HG03469 (cell line): ENCODE data around the gene CTSO.
A peak's percentile ranks its signal among the peaks of the same experiment; 100 is the strongest.
"Not testable (repeated sequence)": the region's sequence is repeated elsewhere in the genome, so short reads cannot be mapped to it uniquely, and the experiment has no call there.

Experiments
- ATAC-seq: cut with Tn5 transposase; IDR thresholded peaks from one replicate; pipeline ENCODE4 v1.9.1; 2021; ENCODE audit warnings: mild to moderate bottlenecking, moderate library complexity, moderate number of reproducible peaks; ENCODE audit not compliant: unreplicated experiment

CTSO gene

DNA sequence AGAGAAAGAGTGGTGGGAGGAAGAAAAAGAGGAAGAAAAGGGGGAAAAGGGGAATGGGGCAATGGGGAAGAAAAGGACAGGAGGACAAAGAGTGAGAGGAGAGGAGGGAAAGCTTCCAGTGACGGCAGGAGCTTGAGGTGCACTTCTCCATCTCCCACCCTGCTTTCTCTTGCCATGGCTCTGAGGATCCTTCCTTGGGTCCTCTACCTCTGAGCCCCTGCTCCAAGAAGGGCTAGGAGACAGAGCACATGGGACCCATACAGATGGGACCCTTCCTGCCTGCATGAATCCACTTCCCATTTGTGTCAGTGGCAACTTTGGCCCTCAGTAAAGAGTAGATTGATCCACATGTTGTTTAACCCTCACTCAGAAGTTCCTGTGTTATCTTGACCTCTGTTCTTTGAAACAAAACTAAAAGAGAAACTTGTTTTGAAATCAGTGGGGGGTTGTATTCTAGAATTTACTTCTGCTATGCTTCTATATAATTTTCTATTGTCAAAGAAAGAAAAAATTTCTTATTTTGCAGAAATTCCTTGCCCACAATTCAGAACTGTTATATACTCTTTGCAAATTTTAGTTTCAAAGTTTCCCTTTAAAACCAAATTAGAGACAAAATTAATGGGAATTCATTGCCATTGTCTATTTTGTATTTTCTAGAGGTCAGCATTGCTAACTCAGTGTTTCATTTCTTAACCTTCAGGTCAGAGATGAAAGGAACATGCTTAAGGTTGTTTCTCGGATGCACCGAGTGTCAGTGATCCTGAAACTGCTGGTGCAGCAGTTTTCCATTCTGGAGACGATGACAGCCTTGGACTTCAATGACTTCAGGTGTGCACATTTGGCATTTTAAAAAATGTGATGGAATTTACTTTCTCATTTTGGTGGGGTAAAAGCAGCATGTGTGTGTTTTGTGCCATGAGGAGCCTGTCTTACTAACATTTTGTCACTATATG, 45.2 kb downstream of the CTSO start:
- no peak for ATAC-seq

DNA sequence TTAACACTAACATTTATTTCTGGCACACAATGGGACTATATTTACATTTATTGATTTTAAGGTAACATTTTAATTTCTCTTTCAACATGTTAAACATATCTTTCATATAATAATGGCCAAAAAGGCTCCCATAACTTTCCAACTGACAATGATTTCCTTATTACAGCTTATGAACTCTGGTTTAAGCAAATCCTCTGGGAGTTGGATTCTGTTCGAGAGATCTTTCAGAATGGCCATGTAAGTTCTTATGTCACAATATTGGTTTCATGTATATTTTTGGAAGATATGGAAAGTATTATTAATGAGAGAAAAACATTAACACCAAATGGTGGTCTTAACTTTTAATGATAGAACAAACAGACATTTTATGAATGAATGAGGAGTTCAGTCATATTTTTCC, 46.1 kb downstream of the CTSO start:
- no peak for ATAC-seq

DNA sequence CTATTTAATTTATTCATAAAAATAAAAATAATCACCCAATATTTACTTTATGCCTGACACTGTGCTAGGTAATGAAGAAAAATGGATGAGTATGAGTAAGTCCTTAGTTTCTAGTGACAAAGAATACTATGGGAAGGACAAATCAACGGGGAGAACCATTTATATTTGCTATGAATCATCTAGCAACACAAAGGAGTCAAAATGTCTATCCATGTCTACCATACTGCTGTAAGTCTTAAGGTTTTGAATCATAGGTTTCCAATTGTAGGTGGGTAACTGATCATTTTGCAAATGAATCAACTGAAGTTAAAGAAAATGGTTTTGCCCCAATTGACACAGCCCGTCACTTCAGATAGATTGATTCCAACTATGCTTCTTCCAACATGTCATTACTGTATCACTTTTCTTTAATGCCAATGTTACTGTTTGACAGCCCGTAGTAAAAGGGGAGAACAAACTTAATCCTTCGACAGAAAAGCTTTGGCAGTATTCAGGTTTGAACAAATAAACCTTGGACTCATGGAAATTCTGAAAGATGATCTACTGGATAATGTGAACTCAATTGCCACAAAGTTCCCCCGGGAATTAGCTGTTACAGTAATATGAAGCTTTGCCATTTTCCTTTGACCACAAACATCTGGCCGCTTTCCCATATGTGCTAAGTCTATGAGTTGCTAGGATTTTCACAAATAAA, 47.0 kb downstream of the CTSO start:
- ATAC-seq: no peak

DNA sequence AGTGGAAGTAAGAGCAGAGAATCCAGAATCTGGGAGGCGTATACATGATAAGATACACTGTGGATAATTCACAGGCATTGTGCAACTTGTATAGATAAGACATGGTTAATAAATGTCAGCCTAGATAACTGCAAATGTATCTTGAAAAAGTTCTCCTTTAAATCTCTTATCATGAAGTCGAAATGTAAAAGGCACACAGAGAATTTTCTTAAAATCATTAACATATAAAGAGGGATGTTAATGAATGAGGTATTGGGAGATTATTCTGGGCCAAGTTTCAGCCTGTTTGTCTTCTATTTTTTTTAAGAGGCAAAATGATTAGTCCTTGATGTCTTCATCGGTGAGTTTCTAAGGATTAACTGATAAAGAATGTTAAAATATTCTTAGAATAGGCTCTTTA, 49.3 kb downstream of the CTSO start:
- no peak for ATAC-seq

DNA sequence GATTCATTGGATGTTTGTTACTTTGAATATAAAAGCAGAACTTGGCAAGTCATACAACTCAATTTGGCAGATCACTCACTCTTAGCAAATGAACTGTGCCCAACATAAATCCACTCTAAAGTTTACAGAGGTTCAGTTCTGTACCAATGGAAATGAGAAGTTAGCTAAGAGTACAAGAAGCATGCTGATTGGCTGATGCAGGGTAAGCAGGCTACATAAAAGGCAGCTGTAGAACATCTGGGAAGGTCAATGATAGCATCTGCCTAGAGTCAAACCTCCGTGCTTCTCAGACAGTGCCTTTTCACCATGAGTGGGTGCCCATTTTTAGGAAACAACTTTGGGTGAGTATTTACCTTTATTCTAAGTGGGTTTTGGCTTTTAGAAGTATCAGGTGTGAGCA, 50.2 kb downstream of the CTSO start, which contains the start of gene TDO2:
Gene TDO2 (plus strand): TSS at position 244 of the 400 bp plus-strand sequence. CDS start 63 bp downstream, at position 307.
- ATAC-seq: no peak

DNA sequence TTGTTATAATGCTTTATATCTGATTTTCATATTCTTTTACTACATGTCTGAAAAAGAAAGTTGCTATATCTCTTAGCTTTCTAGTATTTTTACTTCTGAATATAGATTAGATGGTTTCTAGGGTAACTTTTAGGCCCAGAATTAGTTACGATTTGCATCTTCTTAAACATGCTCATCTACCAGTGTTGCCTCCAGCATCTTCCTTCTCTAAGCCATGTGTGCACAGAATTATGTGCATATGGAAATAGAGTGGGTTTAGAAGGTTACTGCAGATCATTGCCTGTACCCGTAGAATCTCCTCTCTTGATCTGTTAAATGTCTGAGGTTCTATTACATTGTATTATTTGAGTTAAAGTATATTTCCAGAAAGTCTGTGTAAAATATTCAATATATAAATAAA, 52.7 kb downstream of the CTSO start:
- no peak for ATAC-seq

DNA sequence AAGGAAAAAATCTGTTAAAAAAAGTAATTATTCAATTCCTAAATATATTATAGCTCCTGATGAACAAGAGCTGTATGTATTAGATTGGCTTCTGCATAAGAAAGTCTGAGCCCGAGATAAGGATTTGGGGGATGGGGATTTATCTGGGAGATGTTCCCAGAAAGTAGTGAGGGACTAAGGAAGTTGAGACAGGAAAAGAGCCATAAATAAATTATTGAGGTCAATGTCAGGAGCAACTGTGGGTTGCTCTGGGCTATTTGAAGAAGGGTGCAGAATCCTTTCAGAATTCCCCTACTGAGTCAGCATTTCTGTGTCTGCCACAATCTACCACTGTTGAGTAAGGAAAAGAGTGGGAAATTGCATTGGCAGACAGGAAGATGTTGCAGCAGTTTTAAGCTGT, 53.3 kb downstream of the CTSO start:
- no peak for ATAC-seq

DNA sequence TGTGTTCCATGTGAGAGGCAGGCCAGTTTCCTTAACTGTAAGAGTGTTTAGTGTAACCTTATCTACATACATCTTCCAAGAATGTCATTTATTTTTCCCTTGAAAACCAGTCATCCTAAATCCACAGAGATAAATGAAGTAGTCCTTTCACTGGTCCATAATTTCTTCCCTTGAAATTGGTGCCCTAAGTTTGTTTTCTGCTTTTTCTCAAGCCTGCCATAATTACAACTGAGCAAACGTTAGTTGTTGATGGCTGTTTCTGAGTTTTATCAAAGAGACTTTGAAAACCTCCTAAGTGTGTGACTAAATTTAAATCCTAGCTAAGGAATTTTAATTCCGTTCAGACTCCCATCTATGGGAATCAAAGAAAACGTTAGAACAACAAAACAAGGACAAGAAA, 53.8 kb downstream of the CTSO start:
- ATAC-seq: no peak

DNA sequence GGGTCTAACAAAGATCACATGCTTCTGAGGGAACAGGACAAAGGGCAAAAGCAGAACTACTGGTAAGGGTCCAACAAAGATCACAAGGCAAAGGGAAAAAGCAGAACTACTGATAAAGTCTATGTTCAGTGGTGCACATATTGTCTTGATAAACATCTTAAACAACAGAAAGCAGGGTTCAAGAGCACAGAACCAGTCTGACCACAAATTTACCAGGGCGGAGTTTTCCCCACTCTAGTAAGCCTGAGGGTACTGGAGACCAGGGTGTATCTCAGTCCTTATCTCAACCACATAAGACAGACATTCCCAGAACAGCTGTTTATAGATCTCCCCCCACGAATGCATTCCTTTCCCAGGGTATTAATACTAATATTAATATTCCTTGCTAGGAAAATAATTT, 55.3 kb downstream of the CTSO start:
- ATAC-seq: not testable (repeated sequence)

DNA sequence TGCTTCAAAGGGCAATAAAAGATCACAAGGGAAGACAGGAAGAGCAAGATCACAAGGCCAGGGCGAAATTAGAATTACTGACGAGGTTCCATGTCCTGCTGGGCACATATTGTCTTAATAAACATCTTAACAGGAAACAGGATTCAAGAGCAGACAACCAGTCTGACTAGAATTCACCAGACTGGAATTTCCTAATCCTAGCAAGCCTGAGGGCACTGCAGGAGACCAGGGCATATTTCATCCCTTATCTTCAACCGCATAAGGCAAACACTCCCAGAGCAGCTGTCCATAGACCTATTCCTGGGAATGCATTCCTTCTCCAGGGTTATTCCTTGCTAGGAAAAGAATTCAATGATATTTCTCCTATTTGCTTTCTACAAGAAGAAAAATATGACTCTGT, 62.6 kb downstream of the CTSO start:
- ATAC-seq: no peak

DNA sequence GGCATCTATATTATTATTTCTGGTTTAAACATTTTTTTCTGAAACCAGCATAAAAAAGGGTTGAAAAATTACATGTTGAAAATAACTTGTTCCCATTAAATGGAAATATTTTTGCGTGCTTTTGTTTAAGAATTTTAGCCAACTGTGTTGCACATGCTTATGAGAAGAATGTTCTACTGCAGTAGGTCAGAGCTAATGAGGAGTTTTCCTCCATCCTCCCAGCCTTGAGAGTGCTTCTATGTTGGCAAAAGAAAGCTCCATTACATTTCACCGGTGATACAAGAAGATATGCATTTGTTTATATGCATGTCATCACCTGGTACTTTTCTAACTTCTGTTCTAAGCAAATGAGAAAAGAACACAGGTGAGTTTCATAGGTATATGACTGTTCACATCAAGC, 63.7 kb downstream of the CTSO start:
- ATAC-seq: no peak

DNA sequence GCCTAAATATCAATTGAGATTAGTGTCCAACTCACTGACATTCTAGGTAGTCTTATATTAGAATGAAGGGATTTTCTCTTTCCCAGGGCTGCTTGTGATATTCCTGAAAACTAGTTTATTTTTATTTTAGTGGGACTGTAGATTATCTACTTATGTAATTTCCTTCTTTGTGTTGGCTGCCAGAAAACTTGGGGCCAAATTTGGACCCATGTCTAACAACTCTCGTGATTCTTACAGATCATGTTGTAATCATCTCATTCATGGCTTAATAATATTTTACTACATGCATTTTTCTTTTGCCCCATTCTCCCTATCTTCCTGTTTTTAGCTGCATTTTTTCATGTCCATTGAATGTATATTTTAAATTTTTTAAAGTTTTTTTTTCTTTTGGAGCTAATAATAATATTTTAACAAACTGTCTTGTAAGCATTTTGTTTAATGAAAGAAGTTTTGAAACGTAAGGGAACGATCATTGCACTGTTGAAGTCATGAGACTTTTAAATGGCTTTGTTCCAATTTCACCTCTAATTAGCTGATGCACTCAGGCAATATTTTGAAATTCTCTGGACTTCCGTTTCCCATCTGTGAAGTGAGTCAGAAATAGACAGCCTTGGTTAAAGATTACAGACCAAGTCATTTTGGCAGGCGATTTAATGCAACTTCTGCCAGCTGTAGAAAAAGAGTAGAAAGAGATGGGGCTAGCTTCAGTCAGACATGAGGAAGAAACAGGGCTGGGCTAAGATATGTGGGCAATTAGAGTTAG, 64.5 kb downstream of the CTSO start:
- ATAC-seq: peak; percentile 89

DNA sequence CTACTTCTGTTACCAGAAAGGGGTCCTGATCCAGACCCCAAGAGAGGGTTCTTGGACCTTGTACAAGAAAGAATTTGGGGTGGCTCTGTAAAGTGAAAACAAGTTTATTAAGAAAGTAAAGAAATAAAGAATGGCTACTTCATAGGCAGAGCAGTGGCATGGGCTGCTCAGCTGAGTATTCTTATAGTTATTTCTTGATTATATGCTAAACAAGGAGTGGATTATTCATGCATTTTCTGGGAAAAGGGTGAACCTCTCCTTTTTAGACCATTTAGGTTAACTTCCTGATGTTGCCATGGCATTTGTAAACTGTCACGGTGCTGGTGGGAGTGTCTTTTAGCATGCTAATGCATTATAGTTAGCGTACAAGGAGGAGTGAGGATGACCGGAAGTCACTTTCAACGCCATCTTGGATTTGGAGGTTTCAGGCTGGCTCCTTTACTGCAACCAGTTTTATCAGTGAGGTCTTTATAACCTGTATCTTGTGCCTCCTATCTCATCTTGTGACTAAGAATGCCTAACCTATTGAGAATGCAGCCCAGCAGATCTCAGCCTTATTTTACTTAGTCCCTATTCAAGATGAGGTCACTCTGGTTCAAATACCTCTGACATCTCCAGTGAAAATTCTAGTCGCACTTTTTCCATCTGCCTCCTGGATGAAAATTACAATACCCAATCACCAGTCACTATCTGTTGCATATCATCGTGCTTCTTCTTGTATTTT, 65.7 kb downstream of the CTSO start:
- ATAC-seq: no peak

DNA sequence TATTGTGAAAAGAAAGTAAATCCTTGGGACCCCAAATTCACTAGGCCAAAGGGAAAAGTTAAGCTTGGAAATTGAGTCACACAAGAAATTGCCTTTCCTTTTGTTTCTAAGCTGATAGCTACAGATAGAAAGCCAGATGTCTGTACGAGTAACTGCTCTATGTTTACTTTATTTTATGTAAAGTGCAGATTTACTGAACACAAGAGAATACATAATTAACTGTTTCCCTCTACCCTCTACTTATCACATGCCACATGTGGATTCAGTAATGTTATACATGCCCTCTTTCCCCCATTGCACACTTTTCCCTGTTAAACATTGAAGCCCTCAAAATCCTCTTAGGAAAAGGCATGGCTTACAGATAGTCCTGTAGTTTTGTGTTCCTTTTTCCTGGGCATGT, 66.6 kb downstream of the CTSO start:
- no peak for ATAC-seq

DNA sequence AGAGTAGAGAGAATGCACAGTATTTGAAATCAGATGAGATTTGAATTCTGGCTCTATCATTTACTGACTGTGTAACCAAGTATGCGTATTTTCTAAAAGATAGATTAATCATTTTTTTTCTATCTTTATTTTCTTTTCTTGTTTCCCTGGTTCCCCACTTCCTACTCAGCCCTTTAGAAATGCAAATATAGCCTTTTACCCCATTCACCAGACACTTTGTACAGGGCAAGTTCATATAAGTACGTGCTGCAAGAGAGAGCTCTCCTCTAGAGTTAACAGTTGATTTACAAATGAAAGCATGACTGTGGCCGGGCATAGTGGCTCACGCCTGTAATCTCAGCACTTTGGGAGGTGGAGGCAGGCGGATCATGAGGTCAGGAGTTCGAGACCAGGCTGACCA, 68.0 kb downstream of the CTSO start:
- ATAC-seq: no peak

DNA sequence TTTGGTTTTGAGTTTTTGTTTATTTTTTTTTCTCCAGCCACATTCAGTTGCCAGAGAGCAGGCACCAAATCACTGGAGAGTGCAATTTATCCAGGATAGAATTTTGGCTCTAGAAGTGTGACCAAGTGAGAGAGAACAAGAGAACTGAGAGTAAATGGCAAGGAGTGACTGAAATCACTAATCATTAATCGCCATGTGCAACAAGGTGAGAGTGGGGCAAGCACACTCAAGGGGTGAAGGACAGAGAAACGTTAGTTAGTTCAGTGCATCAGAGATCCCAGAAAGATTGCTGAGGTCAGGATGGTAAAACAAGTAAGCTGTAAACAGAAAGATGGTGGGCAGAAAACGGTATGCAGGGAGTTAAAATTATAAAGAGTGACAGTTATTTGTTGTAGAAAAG, 69.8 kb downstream of the CTSO start:
- no peak for ATAC-seq

DNA sequence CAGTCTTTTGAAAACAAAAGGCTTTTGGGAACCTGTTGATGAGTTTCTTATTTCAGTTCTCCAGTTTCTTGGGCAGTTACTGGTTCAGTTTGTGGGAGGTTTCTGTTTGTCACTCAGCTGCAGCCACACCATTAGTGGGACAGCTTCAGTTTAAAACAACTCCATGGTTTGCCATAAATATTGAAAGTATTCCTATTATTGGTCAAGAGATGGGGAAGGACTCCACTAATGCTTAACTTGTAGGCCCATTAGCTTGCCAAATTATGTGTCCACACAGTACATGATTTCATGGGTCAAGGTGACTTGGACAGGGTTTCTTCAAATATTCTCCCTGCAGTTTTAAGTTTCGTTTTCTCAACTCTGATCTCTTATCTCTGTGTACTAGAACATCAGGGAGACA, 72.1 kb downstream of the CTSO start:
- ATAC-seq: no peak

DNA sequence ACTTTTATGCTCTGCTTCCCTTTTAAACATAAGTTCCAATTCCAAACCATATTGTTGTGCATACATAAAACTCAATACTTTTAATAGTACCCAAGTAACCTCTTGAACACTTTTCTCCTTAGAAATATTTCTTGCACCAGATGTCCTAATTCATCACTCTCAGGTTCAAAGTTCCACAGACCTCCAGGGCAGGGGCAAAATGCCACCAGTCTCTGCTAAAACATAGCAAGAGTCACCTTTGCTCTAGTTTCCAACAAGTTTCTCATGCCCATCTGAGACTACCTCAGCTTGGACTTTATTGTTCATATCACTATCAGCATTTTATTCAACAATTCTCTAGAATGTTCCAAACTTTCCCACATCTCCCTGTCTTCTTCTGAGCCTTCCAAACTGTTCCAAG, 73.9 kb downstream of the CTSO start:
- ATAC-seq: no peak

DNA sequence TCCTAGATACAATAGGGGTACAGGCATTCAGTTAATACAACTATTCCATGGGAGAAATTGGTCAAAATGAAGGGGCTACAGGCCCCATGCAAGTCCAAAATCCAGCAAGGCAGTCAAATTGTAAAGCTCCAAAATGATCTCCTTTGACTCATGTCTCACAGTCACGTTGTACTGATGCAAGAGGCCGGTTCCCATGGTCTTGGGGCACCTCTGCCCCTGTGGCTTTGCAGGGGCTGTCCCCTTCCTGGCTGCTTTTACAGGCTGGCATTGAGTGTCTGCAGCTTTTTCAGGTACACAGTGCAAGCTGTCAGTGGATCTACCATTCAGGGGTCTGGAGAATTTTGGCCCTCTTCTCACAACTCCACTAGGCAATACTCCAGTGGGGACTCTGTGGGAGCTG, 75.1 kb downstream of the CTSO start:
- ATAC-seq: no peak

DNA sequence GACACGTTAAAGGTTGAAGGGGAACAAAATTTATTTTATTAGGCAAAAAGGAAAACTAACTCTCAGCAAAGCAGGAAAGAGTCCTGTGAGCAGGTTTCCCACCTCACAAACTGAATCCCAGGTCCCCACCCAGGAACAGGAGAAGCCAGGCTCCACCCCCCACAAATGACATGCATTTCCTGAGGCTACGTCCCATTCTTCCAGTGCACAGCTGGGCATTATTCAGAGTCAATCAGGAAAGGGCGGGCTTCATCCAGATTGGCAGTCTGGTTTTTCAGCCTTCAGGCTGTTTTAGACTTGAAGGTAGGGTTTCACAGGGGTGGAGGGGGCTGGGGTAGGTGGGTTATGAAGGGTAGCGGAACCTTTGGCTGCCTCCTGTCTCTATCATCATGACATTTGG, 75.7 kb downstream of the CTSO start:
- ATAC-seq: no peak

DNA sequence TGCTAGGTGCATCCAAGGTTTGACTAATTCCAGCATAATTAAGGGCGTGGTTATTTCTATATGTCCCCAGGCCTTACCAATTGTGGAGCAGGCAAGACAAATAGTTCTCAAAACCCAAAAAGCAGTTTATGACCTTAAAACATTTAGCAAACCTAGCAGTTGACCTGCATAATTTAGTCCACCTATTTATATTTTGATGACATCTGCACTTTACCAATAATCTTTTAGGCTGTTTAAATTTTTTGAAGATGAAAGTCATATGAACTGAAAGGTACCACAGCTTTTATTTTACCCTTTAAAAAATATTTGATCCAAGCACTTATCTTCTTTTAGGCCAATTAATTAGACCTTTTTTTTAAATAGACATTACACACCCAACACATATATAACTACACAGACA, 77.8 kb downstream of the CTSO start:
- no peak for ATAC-seq
